ENCODE measurements around the gene TMEM92.

Gene TMEM92

DNA sequence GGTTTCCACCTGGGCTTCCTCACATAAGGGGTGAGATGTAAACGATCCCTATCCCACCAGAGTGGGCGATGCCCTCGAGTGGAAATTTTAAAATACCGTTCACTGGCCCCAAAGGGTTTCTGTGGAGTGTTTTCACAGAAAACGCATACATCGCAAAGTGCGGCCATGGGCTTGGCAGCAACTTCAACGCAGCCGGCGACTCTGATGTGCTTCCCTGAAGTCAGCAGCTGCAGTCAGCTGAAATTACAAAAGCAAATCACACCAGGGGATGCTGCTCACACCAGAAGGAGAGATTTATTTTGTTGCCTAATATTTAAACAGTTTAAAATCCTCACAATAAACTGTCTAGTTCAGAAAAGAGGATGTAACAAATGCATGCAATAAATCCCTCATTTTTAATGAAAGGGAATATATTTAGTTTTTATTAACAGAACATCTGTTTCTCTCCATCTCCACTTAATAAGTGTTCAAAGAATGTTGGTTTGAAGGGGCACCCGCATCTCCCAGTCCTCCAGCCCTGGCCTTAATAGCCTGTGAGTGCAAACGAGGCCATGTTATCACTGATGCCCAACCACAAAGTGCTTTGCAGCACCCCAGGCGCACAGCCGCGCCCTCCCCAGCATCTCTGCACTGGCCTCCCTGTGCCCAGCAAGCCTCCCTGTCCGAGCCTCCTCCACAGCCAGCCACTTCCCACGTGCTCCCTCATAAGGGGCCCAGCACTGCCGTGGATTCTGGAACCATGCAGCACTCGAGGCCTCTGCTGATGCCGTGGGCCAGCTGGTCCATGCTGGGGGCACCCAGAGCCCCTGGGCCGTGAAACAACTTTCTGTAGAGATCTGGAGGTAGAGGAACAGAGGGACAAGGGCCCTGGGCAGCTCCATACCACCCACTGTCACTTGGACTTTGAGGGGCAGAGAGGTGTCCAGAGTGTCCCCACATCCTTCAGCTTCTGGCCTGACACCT lies 54.4 kb downstream of the TMEM92 start:
- no peak for DNase-seq (ENCODE audit: low read depth)

- DNase-seq (ENCODE audit: low read depth): no peak
Observed at GRCh38 chr17:50329716-50330115, 55.5 kb downstream of the TMEM92 start.

- no peak for DNase-seq (ENCODE audit: low read depth)
Observed at GRCh38 chr17:50330151-50330775, 56.0 kb downstream of the TMEM92 start.
